ENCODE results near the gene C19orf18.

The C19orf18 gene

GRCh38 chr19:57947419-57948134 is 26.8 kb downstream of the C19orf18 start, which contains the start of gene ZNF256:
Gene ZNF256, minus strand, starts transcription at chr19:57947706. Its CDS starts 232 bp downstream, at chr19:57947474.
- DNase-seq: peak; percentile 82

DNA sequence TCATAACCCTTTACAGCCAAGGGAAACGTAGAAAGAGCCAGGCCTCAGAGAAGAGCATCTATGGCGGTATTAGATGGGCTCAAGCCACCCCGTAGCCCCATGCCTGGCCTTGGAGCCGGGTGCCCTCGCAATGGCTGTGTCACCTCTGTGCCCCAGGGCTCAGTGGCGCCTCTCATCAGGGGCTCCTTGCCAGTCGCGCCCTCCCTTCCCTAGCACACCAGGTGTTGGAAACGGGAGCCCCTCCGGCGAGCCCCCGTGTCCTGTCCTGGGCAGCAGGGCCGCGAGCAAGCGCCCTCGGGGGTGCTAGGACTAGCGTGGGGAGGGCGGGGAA is 27.3 kb downstream of the C19orf18 start:
- DNase-seq: no peak

- DNase-seq: no peak
Observed at GRCh38 chr19:57946316-57946715, 28.0 kb downstream of the C19orf18 start.

DNA sequence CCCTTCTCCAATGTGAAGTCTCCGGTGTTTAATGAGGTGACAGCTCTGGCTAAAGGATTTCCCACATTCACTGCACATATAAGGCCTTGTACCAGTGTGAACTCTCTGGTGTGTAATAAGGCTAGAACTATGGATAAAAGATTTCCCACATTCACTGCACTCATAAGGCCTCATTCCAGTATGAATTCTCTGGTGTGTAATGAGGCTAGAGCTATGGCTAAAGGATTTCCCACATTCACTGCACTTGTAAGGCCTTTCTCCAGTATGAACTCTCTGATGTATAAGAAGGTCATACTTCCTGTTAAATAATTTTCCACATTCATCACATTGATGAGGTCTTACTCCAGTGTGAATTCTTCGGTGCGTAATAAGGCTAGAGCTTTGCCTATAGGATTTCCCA is 32.7 kb downstream of the C19orf18 start:
- no peak for DNase-seq

DNA sequence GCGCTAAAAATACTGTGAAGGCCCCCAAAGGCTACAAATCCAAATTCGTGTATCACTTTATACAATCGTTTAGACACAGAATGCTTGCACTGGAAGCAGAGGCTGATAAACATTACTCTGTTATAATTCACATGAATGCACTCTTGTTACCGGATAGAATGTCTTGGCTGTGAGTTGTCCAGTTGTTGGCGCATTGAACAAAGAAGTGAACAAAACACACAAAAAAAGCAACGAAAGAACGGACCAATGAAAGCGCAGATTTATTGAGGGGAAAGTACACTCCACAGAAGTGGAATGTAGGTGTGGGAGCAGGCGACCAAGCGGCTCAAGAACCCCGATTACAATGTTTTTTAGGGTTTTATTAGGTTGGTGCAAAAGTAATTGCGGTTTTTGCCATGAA is 38.6 kb downstream of the C19orf18 start:
- no peak for DNase-seq

DNA sequence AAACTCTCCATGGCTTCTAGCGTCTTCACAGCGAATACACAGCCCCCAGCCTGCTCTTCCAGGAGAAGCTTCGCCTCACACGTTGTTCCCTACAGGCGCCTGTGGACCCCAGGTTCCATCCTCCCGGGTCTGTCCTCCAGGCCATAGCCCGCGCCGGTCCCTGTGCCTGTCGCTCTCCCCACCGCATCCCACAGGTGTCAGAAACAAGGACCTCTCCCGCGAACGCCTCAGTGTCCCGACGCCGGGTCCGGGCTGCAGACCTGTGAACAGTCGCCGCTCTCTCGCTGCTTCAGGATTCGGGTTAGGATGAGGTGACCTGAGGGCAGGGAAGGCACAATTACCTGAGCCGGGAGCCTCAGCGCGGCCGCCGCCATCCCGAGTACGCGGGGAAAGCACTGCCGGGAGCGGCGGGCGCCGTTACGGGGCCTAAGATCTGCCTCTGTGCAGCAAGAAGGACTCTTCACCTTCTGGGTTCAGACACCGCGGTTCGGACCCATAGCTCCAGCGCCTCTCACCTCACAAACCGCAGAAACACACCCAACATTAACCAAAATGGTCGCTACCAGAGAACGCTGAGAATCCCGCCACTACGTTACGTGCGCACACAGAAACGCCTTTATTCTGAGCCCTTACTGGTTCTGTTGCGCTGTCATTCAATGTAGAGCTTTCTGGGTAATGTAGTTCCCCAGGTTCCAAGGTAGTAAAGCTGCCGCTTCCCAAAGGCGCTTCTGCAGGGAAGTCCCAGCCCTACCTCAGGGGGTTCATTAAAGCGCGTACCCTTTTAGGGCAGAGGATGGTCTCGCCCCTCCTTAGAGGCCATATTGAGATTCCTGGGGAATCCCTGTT is 39.3 kb downstream of the C19orf18 start, which contains the start of gene ZNF418:
Gene ZNF418, minus strand, starts transcription at position 583 of the 846 bp plus-strand sequence. CDS start 1,580 bp downstream, outside the sequence.
- peak; percentile 84 for DNase-seq

DNA sequence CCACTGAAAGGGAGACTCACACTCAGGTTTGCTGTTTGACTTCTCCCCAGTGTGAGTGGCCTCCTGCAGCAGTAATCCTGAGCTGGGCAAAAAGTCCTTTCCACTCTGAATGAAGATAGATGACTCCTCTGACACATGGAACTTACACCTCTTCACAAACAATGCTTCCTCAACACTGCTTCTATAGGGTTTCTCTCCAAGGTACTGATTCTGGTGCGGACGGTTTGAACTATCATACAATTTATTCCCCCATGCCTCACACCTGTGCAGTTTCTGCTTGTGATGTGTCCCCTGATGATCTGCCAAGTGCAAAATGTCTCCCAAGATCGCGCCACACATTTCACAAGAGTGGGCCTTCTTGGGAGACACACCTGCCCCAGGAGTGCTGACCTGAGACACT is 46.7 kb downstream of the C19orf18 start:
- DNase-seq: no peak

DNA sequence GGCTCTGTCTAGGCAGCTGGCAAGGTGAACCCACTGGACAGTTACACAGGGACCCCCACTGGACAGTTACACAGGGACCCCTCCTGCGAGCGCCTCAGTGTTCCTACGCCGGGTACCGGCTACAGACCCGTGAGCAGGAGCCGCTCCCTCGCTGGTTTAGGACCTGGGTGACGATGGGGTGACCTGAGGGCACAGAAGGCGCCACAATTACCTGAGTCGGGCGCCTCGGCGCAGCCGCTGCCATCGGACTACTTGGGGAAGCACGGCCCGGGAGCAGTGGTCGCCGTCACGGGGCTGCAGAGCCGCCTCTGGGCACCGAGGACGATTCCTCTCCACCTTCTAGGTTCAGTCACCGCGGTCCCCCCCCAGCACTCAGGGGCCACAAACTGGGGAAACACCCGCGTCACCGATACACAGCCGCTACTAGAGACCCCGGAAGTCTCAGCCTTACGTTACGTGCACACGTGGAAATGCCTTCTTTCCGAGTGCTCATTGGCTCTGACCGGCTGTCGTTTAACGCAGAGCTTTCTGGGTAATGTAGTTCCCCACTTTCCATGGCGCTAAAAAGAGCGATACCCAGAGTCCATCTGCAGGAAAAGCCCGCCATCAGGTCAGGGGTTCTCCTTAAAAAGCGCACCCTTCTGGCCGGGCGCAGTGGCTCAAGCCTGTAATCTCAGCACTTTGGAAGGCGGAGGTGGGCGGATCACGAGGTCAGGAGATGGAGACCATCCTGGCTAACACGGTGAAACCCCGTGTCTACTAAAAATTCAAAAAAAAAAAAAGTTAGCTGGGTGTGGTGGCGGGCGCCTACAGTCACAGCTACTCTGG is 58.0 kb downstream of the C19orf18 start, which contains the start of gene ZNF417:
Gene ZNF417, minus strand, starts transcription at position 425 of the 828 bp plus-strand sequence. Its CDS starts 181 bp downstream, at position 244.
- DNase-seq: peak; percentile 79

- DNase-seq: no peak
Observed at GRCh38 chr19:57914531-57914930, 59.8 kb downstream of the C19orf18 start.
